Measurements from ENCODE around the gene C13orf46. TPM values are rescaled to one million over a fixed set of nuclear protein-coding genes. Genes with fewer than 3 reads are reported as not detected.

Gene C13orf46
- total and polyA plus RNA-seq, 4 donors: 1.1 to 11.3 (median 6.4) TPM

- no peak for DNase-seq
Observed at GRCh38 chr13:113967729-113968462, 6.0 kb downstream of the C13orf46 start.

GRCh38 chr13:113967206-113967720 is 6.6 kb downstream of the C13orf46 start:
- H3K9me3 ChIP-seq (ENCODE audit: control insufficient read depth in 4 of 4, insufficient read depth in 3 of 4, low read length in 3 of 4): peaks cover 0 to 5% (median under 1%) of the 10 kb centered on the region in 4 donors
- DNase-seq: no peak
- no peak overlapping the region for H3K9ac ChIP-seq (ENCODE audit: insufficient read depth in 1 of 2, low read length in 2 of 2)
- no peak for TF ChIP-seq CTCF (IDR thresholded peaks at IDR 0.05; ENCODE audit: control extremely low read depth, extremely low read depth)
- no peak overlapping the region for H3K4me3 ChIP-seq
- H3K27me3 ChIP-seq (ENCODE audit: control insufficient read depth in 3 of 3, insufficient read depth in 3 of 3, low read length in 2 of 3): no peaks in the 10 kb centered on the region
- 93 to 96% methylated on average over 9 of the region's 9 CpGs for WGBS, 2 donors
- no peak for ATAC-seq (ENCODE audit: insufficient read depth, low FRiP score)
- peaks cover 0 to 8% (median 5%) of the 10 kb centered on the region in 5 donors for H3K4me1 ChIP-seq (ENCODE audit: control insufficient read depth in 5 of 5, insufficient read depth in 5 of 5, low read length in 5 of 5)
- peaks cover 0 to 4% (median 2%) of the 10 kb centered on the region in 4 donors for H3K36me3 ChIP-seq (ENCODE audit: control insufficient read depth in 4 of 4, insufficient read depth in 4 of 4, low read length in 4 of 4)
- no peak overlapping the region for H3K27ac ChIP-seq (ENCODE audit: low read depth in 1 of 2, low read length in 1 of 2)

More at GRCh38 chr13:113967729-113968462, 6.0 kb downstream of the C13orf46 start:
- 89 to 93% methylated on average over 20 of the region's 20 CpGs for WGBS, 2 donors
- no peaks in the 10 kb centered on the region for H3K27me3 ChIP-seq (ENCODE audit: control insufficient read depth in 3 of 3, insufficient read depth in 3 of 3, low read length in 2 of 3)
- no peak for TF ChIP-seq CTCF (IDR thresholded peaks at IDR 0.05; ENCODE audit: control extremely low read depth, extremely low read depth)
- no peak overlapping the region for H3K4me3 ChIP-seq
- H3K4me1 ChIP-seq (ENCODE audit: control insufficient read depth in 5 of 5, insufficient read depth in 5 of 5, low read length in 5 of 5): peaks cover 0 to 8% (median 5%) of the 10 kb centered on the region in 5 donors
- peaks cover 0 to 4% (median 2%) of the 10 kb centered on the region in 4 donors for H3K36me3 ChIP-seq (ENCODE audit: control insufficient read depth in 4 of 4, insufficient read depth in 4 of 4, low read length in 4 of 4)
- no peak for ATAC-seq (ENCODE audit: insufficient read depth, low FRiP score)
- H3K9ac ChIP-seq (ENCODE audit: insufficient read depth in 1 of 2, low read length in 2 of 2): no peak overlapping the region
- peaks cover 0 to 5% (median under 1%) of the 10 kb centered on the region in 4 donors for H3K9me3 ChIP-seq (ENCODE audit: control insufficient read depth in 4 of 4, insufficient read depth in 3 of 4, low read length in 3 of 4)
- no peak overlapping the region for H3K27ac ChIP-seq (ENCODE audit: low read depth in 1 of 2, low read length in 1 of 2)

- 98 to 99% methylated on average over 5 of the region's 5 CpGs for WGBS, 2 donors
Observed at GRCh38 chr13:113965968-113966884, 7.7 kb downstream of the C13orf46 start.

More at GRCh38 chr13:113965968-113966884, 7.7 kb downstream of the C13orf46 start:
- no peak for TF ChIP-seq CTCF (IDR thresholded peaks at IDR 0.05; ENCODE audit: control extremely low read depth, extremely low read depth)
- H3K27ac ChIP-seq (ENCODE audit: low read depth in 1 of 2, low read length in 1 of 2): no peak overlapping the region
- no peaks in the 10 kb centered on the region for H3K27me3 ChIP-seq (ENCODE audit: control insufficient read depth in 3 of 3, insufficient read depth in 3 of 3, low read length in 2 of 3)
- H3K36me3 ChIP-seq (ENCODE audit: control insufficient read depth in 4 of 4, insufficient read depth in 4 of 4, low read length in 4 of 4): peaks cover 0 to 4% (median 2%) of the 10 kb centered on the region in 4 donors
- no peak overlapping the region for H3K9ac ChIP-seq (ENCODE audit: insufficient read depth in 1 of 2, low read length in 2 of 2)
- no peak overlapping the region for H3K4me3 ChIP-seq
- H3K9me3 ChIP-seq (ENCODE audit: control insufficient read depth in 4 of 4, insufficient read depth in 3 of 4, low read length in 3 of 4): peaks cover 0 to 5% (median under 1%) of the 10 kb centered on the region in 4 donors
- ATAC-seq (ENCODE audit: insufficient read depth, low FRiP score) (no peak), DNase-seq (peak in 1 of 3 donors; percentile 25)
- peaks cover 0 to 5% (median under 1%) of the 10 kb centered on the region in 5 donors for H3K4me1 ChIP-seq (ENCODE audit: control insufficient read depth in 5 of 5, insufficient read depth in 5 of 5, low read length in 5 of 5)

Measured in lung (tissue), 12 donors.